Activated T-cell treated with anti-CD3 and anti-CD28 coated beads, Interleukin-2, amount 50 U/mL, for 4 hours (primary cell): ENCODE data around the gene ECPAS. TPM values are rescaled to one million over a fixed set of nuclear protein-coding genes. Genes with fewer than 3 reads are reported as not detected.
"Not testable (repeated sequence)": the region's sequence is repeated elsewhere in the genome, so short reads cannot be mapped to it uniquely, and the experiment has no call there.

ENCODE experiments used
- ATAC-seq, 2 donors: fragments of 200-7000 bp; cut with Tn5 transposase; one replicate each; pipeline ENCODE4 v1.10.0; 2021
- DNase-seq: peaks from one replicate; pipeline ENCODE4 v3.0.0-alpha.2; 2020
- H3K27me3 Mint-ChIP-seq: one replicate; pipeline ENCODE4 v1.8.0; 2021; ENCODE audit warnings: low read depth, mixed read lengths
- H3K36me3 Mint-ChIP-seq: one replicate; pipeline ENCODE4 v1.8.0; 2022; ENCODE audit warnings: mixed read lengths; ENCODE audit not compliant: insufficient read depth
- H3K4me1 Mint-ChIP-seq: one replicate; pipeline ENCODE4 v1.8.0; 2021; ENCODE audit warnings: low read depth, mixed read lengths
- H3K4me3 Mint-ChIP-seq: one replicate; pipeline ENCODE4 v1.8.0; 2021; ENCODE audit warnings: mild to moderate bottlenecking, moderate library complexity, mixed read lengths
- H3K9me3 Mint-ChIP-seq: one replicate; pipeline ENCODE4 v1.8.0; 2021; ENCODE audit warnings: mixed read lengths
- total RNA-seq, 3 donors: library from RNA; stranded (reverse); gene quantifications; one replicate each; pipeline ENCODE4 v1.2.1, GENCODE V29; 2021

ECPAS gene
- total RNA-seq, 3 donors from 2014 or later: 95.1 to 98.4 (median 97.9) TPM

- Mint-ChIP-seq H3K36me3 (peaks cover 76% of the 10 kb centered on the region), H3K9me3 (no peaks in the 10 kb centered on the region), H3K4me1 (no peaks in the 10 kb centered on the region), H3K4me3 (no peak overlapping the region), H3K27me3 (no peaks in the 10 kb centered on the region)
- DNase-seq (no peak), ATAC-seq (no peak)
Observed at GRCh38 chr9:111366978-111367377, 117.2 kb downstream of the ECPAS start.

- Mint-ChIP-seq H3K4me3 (no peak overlapping the region), H3K9me3 (no peaks in the 10 kb centered on the region), H3K27me3 (no peaks in the 10 kb centered on the region), H3K36me3 (peaks cover 52% of the 10 kb centered on the region), H3K4me1 (no peaks in the 10 kb centered on the region)
- DNase-seq (no peak), ATAC-seq (no peak)
Observed at GRCh38 chr9:111362526-111362925, 121.7 kb downstream of the ECPAS start.

- ATAC-seq (no peak), DNase-seq (no peak)
- H3K36me3 Mint-ChIP-seq: peaks cover 41% of the 10 kb centered on the region
- no peak overlapping the region for H3K4me3 Mint-ChIP-seq
- no peaks in the 10 kb centered on the region for H3K27me3 Mint-ChIP-seq
- peaks cover 7% of the 10 kb centered on the region for H3K4me1 Mint-ChIP-seq
- H3K9me3 Mint-ChIP-seq: no peaks in the 10 kb centered on the region
Observed at GRCh38 chr9:111360881-111361280, 123.3 kb downstream of the ECPAS start.

DNA sequence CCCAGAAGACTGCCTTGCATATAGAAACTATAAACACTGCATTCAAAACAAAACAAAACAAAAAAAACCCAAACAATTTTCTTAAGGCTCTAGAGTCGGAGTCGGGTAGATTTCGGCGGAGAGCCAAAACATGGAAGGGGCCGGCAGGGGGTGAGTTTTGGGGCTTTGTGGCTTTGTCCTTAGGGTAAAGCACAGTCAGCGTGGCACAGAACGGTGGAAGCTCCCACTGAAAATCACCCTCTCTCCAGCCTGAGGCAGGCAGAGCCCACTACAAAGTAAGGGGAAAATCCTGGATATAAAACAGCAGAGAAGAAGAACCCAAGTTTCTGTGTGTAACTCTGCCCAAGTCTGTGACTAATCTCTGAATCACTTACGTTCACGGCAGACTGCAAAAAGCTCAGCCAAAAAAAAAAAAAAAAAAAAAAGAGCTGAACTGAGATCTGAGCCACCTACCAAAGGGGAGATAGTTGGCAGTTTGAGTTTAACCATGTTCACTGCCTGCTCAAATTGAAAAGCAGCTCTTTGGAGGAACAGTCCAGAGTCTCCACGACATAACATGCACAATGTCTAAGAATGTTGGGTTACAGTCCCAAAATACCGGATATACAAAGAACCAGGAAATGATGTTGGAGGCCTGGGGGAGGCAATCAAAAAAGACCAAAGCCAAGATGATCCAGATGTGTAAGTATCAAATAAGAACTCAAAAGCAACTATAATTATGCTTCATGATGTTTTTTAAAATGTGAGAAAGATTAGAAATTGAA, 127.5 kb downstream of the ECPAS start:
- no peak overlapping the region for H3K4me3 Mint-ChIP-seq
- no peaks in the 10 kb centered on the region for H3K9me3 Mint-ChIP-seq
- peaks cover 3% of the 10 kb centered on the region for H3K27me3 Mint-ChIP-seq
- H3K36me3 Mint-ChIP-seq: peaks cover 9% of the 10 kb centered on the region
- ATAC-seq (peak; percentile 63 to 66), DNase-seq (no peak)
- H3K4me1 Mint-ChIP-seq: peaks cover 7% of the 10 kb centered on the region

- no peak overlapping the region for H3K4me3 Mint-ChIP-seq
- no peaks in the 10 kb centered on the region for H3K36me3 Mint-ChIP-seq
- peaks cover 3% of the 10 kb centered on the region for H3K9me3 Mint-ChIP-seq
- ATAC-seq (no peak), DNase-seq (no peak)
- peaks cover 7% of the 10 kb centered on the region for H3K4me1 Mint-ChIP-seq
- peaks cover 7% of the 10 kb centered on the region for H3K27me3 Mint-ChIP-seq
Observed at GRCh38 chr9:111352545-111352944, 131.6 kb downstream of the ECPAS start.

DNA sequence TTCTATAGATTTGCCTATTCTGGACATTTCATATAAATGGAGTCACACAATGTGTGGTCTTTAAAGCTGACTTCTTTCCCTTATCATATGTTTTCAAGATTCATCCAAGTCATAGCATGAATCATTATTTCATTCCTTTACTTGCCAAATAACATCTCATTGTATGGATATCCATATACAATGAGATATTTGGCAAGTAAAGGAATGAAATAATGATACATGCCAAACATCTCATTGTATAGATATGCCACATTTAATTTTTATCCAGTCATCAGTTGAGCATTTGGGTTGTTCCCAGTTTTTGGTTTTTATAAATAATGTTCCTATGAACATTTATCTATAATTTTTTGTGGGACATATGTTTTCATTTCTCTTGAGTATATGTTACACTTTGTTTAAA, 133.6 kb downstream of the ECPAS start:
- no peak for DNase-seq
- no peak for ATAC-seq
- Mint-ChIP-seq H3K27me3 (peaks cover 7% of the 10 kb centered on the region), H3K4me3 (no peak overlapping the region), H3K9me3 (peaks cover 3% of the 10 kb centered on the region), H3K36me3 (no peaks in the 10 kb centered on the region), H3K4me1 (no peaks in the 10 kb centered on the region)

GRCh38 chr9:111349766-111350165, 134.4 kb downstream of the ECPAS start:
- H3K4me3 Mint-ChIP-seq: no peak overlapping the region
- H3K27me3 Mint-ChIP-seq: peaks cover 7% of the 10 kb centered on the region
- H3K9me3 Mint-ChIP-seq: peaks cover 3% of the 10 kb centered on the region
- DNase-seq: no peak
- ATAC-seq: no peak
- no peaks in the 10 kb centered on the region for H3K36me3 Mint-ChIP-seq
- H3K4me1 Mint-ChIP-seq: no peaks in the 10 kb centered on the region

DNA sequence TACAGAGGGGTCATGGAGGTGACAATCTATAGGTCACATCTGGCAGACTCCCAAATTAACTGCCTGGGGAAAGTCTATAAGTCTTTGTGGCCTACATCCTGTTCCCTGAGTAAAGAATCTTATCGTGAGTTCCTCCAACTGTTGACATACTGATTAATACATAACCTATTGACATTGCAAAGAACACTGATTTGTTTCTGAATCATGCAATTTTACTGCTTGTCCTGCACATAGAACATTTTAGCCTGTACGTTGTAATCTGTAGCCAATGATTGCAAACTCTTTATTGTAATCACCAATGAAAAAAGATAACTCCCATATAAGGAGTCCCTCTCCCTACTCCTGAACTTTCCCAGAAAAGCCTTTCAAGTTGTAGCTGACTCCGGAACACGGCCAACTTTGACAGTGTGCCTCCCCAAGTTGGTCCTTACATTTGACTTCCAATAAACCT, 135.3 kb downstream of the ECPAS start:
- no peak for ATAC-seq
- no peaks in the 10 kb centered on the region for H3K4me1 Mint-ChIP-seq
- peaks cover 7% of the 10 kb centered on the region for H3K27me3 Mint-ChIP-seq
- no peaks in the 10 kb centered on the region for H3K36me3 Mint-ChIP-seq
- DNase-seq: no peak
- no peak overlapping the region for H3K4me3 Mint-ChIP-seq
- H3K9me3 Mint-ChIP-seq: peaks cover 3% of the 10 kb centered on the region

DNA sequence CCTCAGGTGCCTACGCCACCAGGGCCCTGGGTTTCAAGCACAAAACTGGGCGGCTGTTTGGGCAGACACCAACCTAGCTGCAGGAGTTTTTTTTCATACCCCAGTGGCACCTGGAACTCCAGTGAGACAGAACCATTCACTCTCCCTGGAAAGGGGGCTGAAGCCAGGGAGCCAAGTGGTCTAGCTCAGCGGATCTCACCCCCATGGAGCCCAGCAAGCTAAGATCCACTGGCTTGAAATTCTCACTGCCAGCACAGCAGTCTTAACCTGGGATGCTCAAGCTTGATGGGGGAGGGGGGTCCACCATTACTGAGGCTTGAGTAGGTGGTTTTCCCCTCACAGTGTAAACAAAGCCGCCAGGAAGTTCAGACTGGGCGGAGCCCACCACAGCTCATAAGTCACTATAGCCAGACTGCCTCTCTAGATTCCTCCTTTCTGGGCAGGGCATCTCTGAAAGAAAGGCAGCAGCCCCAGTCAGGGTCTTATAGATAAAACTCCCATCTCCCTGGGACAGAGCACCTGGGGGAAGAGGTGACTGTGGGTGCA, 149.8 kb downstream of the ECPAS start:
- H3K4me1 Mint-ChIP-seq: peaks cover 16% of the 10 kb centered on the region
- not testable (repeated sequence) for ATAC-seq, H3K9me3 Mint-ChIP-seq, H3K36me3 Mint-ChIP-seq, DNase-seq, H3K4me3 Mint-ChIP-seq, H3K27me3 Mint-ChIP-seq

- ATAC-seq (no peak), DNase-seq (no peak)
- H3K36me3 Mint-ChIP-seq: no peaks in the 10 kb centered on the region
- H3K9me3 Mint-ChIP-seq: peaks cover 2% of the 10 kb centered on the region
- no peak within 1 kb of the TSS for H3K4me3 Mint-ChIP-seq
- peaks cover 17% of the 10 kb centered on the region for H3K27me3 Mint-ChIP-seq
- peaks cover 9% of the 10 kb centered on the region for H3K4me1 Mint-ChIP-seq
Observed at GRCh38 chr9:111330124-111330523, 154.1 kb downstream of the ECPAS start, which contains the start of gene OR2K2. Gene OR2K2 (minus strand): TSS chr9:111330224. CDS start chr9:111328433, 1,791 bp downstream.

DNA sequence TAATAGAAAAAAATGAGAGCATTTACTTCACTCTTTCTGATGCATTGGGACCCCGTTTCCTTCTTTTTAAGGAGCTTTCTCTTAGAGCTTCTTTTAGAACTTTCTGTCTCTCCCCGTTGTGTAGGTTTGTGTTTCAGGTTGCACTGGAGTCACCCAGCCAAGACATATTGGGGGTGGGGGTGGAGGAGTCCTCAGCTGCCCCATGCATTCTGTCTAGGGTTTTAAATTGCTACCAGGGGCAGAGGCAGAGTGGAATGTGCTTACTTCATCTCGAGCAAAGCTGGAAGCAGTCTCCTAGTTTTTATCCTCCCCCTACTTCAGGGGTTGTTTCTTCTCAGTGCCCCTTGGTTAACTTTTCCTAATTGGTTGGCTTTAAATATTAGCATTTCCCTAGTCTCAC, 163.6 kb downstream of the ECPAS start:
- ATAC-seq (no peak), DNase-seq (no peak)
- H3K4me1 Mint-ChIP-seq: no peaks in the 10 kb centered on the region
- H3K36me3 Mint-ChIP-seq: no peaks in the 10 kb centered on the region
- H3K9me3 Mint-ChIP-seq: peaks cover 10% of the 10 kb centered on the region
- peaks cover 14% of the 10 kb centered on the region for H3K27me3 Mint-ChIP-seq
- no peak overlapping the region for H3K4me3 Mint-ChIP-seq

DNA sequence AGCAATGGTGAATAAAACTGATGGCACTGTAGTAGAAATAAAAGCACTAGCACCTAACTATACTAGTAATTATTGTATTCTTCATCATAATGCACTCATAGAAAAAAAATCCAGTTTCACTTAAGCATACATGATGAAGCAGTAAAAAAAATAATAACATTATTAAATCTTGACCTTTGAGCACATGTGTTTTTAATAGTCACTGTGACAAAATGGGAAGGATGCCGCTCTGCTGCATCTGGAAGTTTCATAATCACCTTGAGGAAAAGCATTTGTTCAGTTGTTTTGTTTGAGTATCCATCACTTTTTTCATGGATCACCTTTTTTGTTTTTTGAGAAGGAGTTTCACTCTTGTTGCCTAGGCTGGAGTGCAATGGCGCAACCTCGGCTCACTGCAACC, 167.4 kb downstream of the ECPAS start:
- ATAC-seq: no peak

More for the DNA sequence above, 167.4 kb downstream of the ECPAS start:
- Mint-ChIP-seq H3K4me1 (no peaks in the 10 kb centered on the region), H3K9me3 (peaks cover 10% of the 10 kb centered on the region), H3K36me3 (no peaks in the 10 kb centered on the region), H3K4me3 (no peak overlapping the region), H3K27me3 (peaks cover 7% of the 10 kb centered on the region)
- no peak for DNase-seq
